Sigmoid colon (tissue), 7 donors: ENCODE data around the gene RBFOX1. TPM values are rescaled to one million over a fixed set of nuclear protein-coding genes. Genes with fewer than 3 reads are reported as not detected.

ENCODE experiments used
- DNase-seq: peaks from one replicate; pipeline ENCODE4 v3.0.0-alpha.2; 2019
- H3K27ac ChIP-seq, 4 donors: fragments of 200-600 bp; sonication (generic); one replicate each; pipeline ENCODE4 v1.5.1; 2016 to 2019; ENCODE audit warnings: mild to moderate bottlenecking in 1 of 4
- H3K27me3 ChIP-seq, 3 donors: fragments of 200-600 bp; sonication (generic); one replicate each; pipeline ENCODE4 v1.5.1; 2019; ENCODE audit warnings: mild to moderate bottlenecking in 1 of 3
- H3K36me3 ChIP-seq, 4 donors: fragments of 200-600 bp; sonication (generic); one replicate each; pipeline ENCODE4 v1.5.1; 2016 to 2019
- H3K4me1 ChIP-seq, 4 donors: fragments of 200-600 bp; sonication (generic); one replicate each; pipeline ENCODE4 v1.5.1; 2017 to 2019
- H3K4me3 ChIP-seq, 4 donors: fragments of 200-600 bp; sonication (generic); one replicate each; pipeline ENCODE4 v1.5.1; 2017 to 2019; ENCODE audit warnings: mild to moderate bottlenecking in 2 of 4, moderate library complexity in 1 of 4
- H3K9me3 ChIP-seq, 4 donors: fragments of 200-600 bp in 3 of 4; sonication (generic) in 3 of 4; one replicate each; pipeline versions ENCODE4 v1.5.1 to v1.6.1; 2013 to 2019
- CTCF ChIP-seq, 4 experiments: fragments of 450-650 bp in 3 of 4; fragments of 200-600 bp in 1 of 4; IDR thresholded peaks; one replicate each; pipeline ENCODE4 v1.5.1; 2016 to 2019; ENCODE audit warnings: antibody characterized with exemption in 4 of 4, mild to moderate bottlenecking in 3 of 4, moderate library complexity in 2 of 4
- EP300 ChIP-seq, 4 donors: sonication (generic); formaldehyde crosslinking; IDR thresholded peaks; one replicate each; pipeline ENCODE4 v1.6.1; 2017; ENCODE audit warnings: antibody characterized with exemption in 4 of 4
- POLR2A ChIP-seq, 2 donors: fragments of 450-650 bp; IDR thresholded peaks; one replicate each; pipeline ENCODE4 v1.6.1; 2016; ENCODE audit warnings: antibody characterized with exemption in 2 of 2, mild to moderate bottlenecking in 2 of 2, moderate library complexity in 2 of 2
- POLR2AphosphoS5 ChIP-seq, 4 donors: sonication (generic); formaldehyde crosslinking; IDR thresholded peaks; one replicate each; pipeline ENCODE4 v1.6.1; 2017; ENCODE audit warnings: antibody characterized with exemption in 4 of 4
- WGBS, 2 donors: extraction: QIAGEN DNeasy Blood & Tissue Kit; methylation state at CpG; one replicate each; pipeline ENCODE4 v1.1.7; 2013; 5-methylcytosine and 5-hydroxymethylcytosine counted together
- intact Hi-C: fragments of 100-400 bp; cut with DNase I; formaldehyde crosslinking; loops from one replicate; pipeline ENCODE4 v1.15.1; 2023
- polyA plus RNA-seq, 3 donors: library from polyadenylated mRNA; stranded (reverse); fragments of 200-250 nt; gene quantifications; one replicate each; pipeline ENCODE4 v1.2.3, GENCODE V29; 2013
- total RNA-seq, 4 donors: library from RNA; depleted of rRNA; stranded (reverse); fragments of >200 nt; gene quantifications; one replicate each; pipeline ENCODE4 v1.1.0, GENCODE V29; 2016
- donor health status: healthy with polysubstance abuse.
- donor health status: Bipolar disorder and iron deficiency.
- donor health status: healthy.

The RBFOX1 gene
- total and polyA plus RNA-seq, 7 donors: under 0.01 to 4.4 (median 0.51) TPM; not detected in 3

GRCh38 chr16:7653746-7654461 lies 321.3 kb downstream of the RBFOX1 start:
- WGBS, 2 donors: 82 to 91% methylated on average over 32 of the region's 32 CpGs
- Histone ChIP-seq H3K27me3 (no peaks in the 10 kb centered on the region), H3K4me3 (no peak overlapping the region)

GRCh38 chr16:7675628-7676027 lies 343.0 kb downstream of the RBFOX1 start:
- DNase-seq: no peak
- H3K4me1 ChIP-seq: no peaks in the 10 kb centered on the region
- 86 to 90% methylated on average over 4 of the region's 4 CpGs for WGBS, 2 donors
- H3K27ac ChIP-seq: no peak overlapping the region
- no peak for TF ChIP-seq CTCF (IDR thresholded peaks at IDR 0.05)
- TF ChIP-seq EP300 (IDR thresholded peaks at IDR 0.05): no peak
- no peak for TF ChIP-seq POLR2AphosphoS5 (IDR thresholded peaks at IDR 0.05)
- no peak for TF ChIP-seq POLR2A (IDR thresholded peaks at IDR 0.05)
- H3K27me3 ChIP-seq: no peaks in the 10 kb centered on the region
- H3K4me3 ChIP-seq: no peak overlapping the region
- H3K36me3 ChIP-seq: no peaks in the 10 kb centered on the region
- intact Hi-C loops: no loop called here
- no peaks in the 10 kb centered on the region for H3K9me3 ChIP-seq

More at GRCh38 chr16:7653746-7654461, 321.3 kb downstream of the RBFOX1 start:
- H3K9me3 ChIP-seq: no peaks in the 10 kb centered on the region
- H3K4me1 ChIP-seq: no peaks in the 10 kb centered on the region
- no peak overlapping the region for H3K27ac ChIP-seq
- DNase-seq: no peak
- intact Hi-C loops: no loop called here
- H3K36me3 ChIP-seq: no peaks in the 10 kb centered on the region
- TF ChIP-seq POLR2AphosphoS5 (IDR thresholded peaks at IDR 0.05) (no peak), POLR2A (IDR thresholded peaks at IDR 0.05) (no peak), CTCF (IDR thresholded peaks at IDR 0.05) (no peak), EP300 (IDR thresholded peaks at IDR 0.05) (no peak)

- intact Hi-C loops: no loop called here
- H3K4me1 ChIP-seq: no peaks in the 10 kb centered on the region
Observed at GRCh38 chr16:7680296-7680695, 347.7 kb downstream of the RBFOX1 start.

GRCh38 chr16:7688811-7689210 lies 356.2 kb downstream of the RBFOX1 start:
- 44 to 70% methylated on average over 5 of the region's 5 CpGs for whole genome bisulfite sequencing, 2 donors
- no peak for TF ChIP-seq POLR2AphosphoS5 (IDR thresholded peaks at IDR 0.05)
- TF ChIP-seq POLR2A (IDR thresholded peaks at IDR 0.05): no peak
- no peak for TF ChIP-seq EP300 (IDR thresholded peaks at IDR 0.05)
- TF ChIP-seq CTCF (IDR thresholded peaks at IDR 0.05): no peak
- Histone ChIP-seq H3K4me1 (no peaks in the 10 kb centered on the region), H3K27ac (no peak overlapping the region), H3K9me3 (no peaks in the 10 kb centered on the region), H3K4me3 (no peak overlapping the region), H3K36me3 (no peaks in the 10 kb centered on the region), H3K27me3 (no peaks in the 10 kb centered on the region)
- intact Hi-C loops: no loop called here
- no peak for DNase-seq

More at GRCh38 chr16:7680296-7680695, 347.7 kb downstream of the RBFOX1 start:
- Histone ChIP-seq H3K4me3 (no peak overlapping the region), H3K36me3 (no peaks in the 10 kb centered on the region), H3K9me3 (no peaks in the 10 kb centered on the region), H3K27ac (no peak overlapping the region), H3K27me3 (no peaks in the 10 kb centered on the region)
- no peak for DNase-seq
- TF ChIP-seq POLR2AphosphoS5 (IDR thresholded peaks at IDR 0.05): no peak
- no peak for TF ChIP-seq POLR2A (IDR thresholded peaks at IDR 0.05)
- no peak for TF ChIP-seq EP300 (IDR thresholded peaks at IDR 0.05)
- no peak for TF ChIP-seq CTCF (IDR thresholded peaks at IDR 0.05)
- WGBS, 2 donors: 86 to 93% methylated on average over 4 of the region's 4 CpGs

GRCh38 chr16:7689234-7689633 lies 356.6 kb downstream of the RBFOX1 start:
- no peak for DNase-seq
- H3K36me3 ChIP-seq: no peaks in the 10 kb centered on the region
- WGBS, 2 donors: 79 to 83% methylated on average over 1 of the region's 1 CpG
- H3K9me3 ChIP-seq: no peaks in the 10 kb centered on the region
- no peak for TF ChIP-seq CTCF (IDR thresholded peaks at IDR 0.05)
- TF ChIP-seq POLR2AphosphoS5 (IDR thresholded peaks at IDR 0.05): no peak
- no peak for TF ChIP-seq POLR2A (IDR thresholded peaks at IDR 0.05)
- TF ChIP-seq EP300 (IDR thresholded peaks at IDR 0.05): no peak
- no peak overlapping the region for H3K4me3 ChIP-seq
- no peaks in the 10 kb centered on the region for H3K27me3 ChIP-seq
- intact Hi-C loops: no loop called here
- H3K4me1 ChIP-seq: no peaks in the 10 kb centered on the region
- no peak overlapping the region for H3K27ac ChIP-seq
